Neural progenitor cell (in vitro differentiated cells): ENCODE measurements around the gene HNRNPLL.

Source experiments
- EZH2 ChIP-seq: fragments of 200-600 bp; sonication (generic); IDR thresholded peaks from 2 replicates; pipeline ENCODE4 v1.6.1; 2017; ENCODE audit warnings: antibody characterized with exemption, mild to moderate bottlenecking, moderate library complexity
- EZH2phosphoT487 ChIP-seq: fragments of 200-600 bp; sonication (generic); IDR thresholded peaks from 2 replicates; pipeline ENCODE4 v1.6.1; 2017; ENCODE audit warnings: antibody characterized with exemption
- TF ChIP-seq, protein P1 (sequence below): fragments of 200-600 bp; sonication (generic); IDR thresholded peaks from 2 replicates; pipeline ENCODE4 v1.5.1; 2017; ENCODE audit warnings: antibody characterized with exemption, mild to moderate bottlenecking

DNA sequence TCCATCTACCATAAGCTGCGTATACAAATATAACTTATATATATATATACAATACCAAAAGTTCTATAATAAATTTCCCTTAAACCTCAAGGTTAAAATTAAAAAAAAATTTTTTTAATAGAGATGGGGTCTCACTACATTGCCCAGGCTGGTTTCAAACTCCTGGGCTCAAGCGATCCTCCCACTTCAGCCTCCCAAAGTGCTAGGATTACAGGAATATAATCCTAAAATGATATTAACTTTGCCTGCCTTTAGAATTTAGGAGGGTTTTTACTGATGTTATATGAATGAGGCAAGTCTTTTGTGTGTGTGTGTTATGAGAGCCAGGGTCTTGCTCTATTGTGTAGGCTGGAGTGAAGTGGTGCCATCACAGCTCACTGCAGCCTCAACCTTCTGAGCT is 49.2 kb downstream of the HNRNPLL start:
- TF ChIP-seq, protein P1, sequence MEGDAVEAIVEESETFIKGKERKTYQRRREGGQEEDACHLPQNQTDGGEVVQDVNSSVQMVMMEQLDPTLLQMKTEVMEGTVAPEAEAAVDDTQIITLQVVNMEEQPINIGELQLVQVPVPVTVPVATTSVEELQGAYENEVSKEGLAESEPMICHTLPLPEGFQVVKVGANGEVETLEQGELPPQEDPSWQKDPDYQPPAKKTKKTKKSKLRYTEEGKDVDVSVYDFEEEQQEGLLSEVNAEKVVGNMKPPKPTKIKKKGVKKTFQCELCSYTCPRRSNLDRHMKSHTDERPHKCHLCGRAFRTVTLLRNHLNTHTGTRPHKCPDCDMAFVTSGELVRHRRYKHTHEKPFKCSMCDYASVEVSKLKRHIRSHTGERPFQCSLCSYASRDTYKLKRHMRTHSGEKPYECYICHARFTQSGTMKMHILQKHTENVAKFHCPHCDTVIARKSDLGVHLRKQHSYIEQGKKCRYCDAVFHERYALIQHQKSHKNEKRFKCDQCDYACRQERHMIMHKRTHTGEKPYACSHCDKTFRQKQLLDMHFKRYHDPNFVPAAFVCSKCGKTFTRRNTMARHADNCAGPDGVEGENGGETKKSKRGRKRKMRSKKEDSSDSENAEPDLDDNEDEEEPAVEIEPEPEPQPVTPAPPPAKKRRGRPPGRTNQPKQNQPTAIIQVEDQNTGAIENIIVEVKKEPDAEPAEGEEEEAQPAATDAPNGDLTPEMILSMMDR = no peak
- TF ChIP-seq EZH2 (no peak), EZH2phosphoT487 (no peak)
